CMK (cell line): ENCODE results near the gene BDH2.
A peak's percentile ranks its signal among the peaks of the same experiment; 100 is the strongest.

Source experiments
- DNase-seq: peaks from one replicate; pipeline ENCODE4 v3.0.0-alpha.2; 2010; ENCODE audit warnings: low read depth

BDH2 gene

GRCh38 chr4:103099691-103100392, at the start of gene BDH2:
Gene BDH2 (minus strand): TSS chr4:103099834. CDS start chr4:103096254, 3,580 bp downstream.
- DNase-seq = peak; percentile 60

- DNase-seq = no peak
Measured at GRCh38 chr4:103144926-103145325, 45.3 kb upstream of the BDH2 start.

- no peak for DNase-seq
Measured at GRCh38 chr4:103137446-103137827, 37.8 kb upstream of the BDH2 start.

GRCh38 chr4:103136671-103137445, 37.2 kb upstream of the BDH2 start:
- DNase-seq = no peak

- DNase-seq = no peak
Measured at GRCh38 chr4:103129174-103129573, 29.5 kb upstream of the BDH2 start.

- no peak for DNase-seq
Measured at GRCh38 chr4:103126126-103126525, 26.5 kb upstream of the BDH2 start.

GRCh38 chr4:103123114-103123513, 23.5 kb upstream of the BDH2 start:
- no peak for DNase-seq

- no peak for DNase-seq
Measured at GRCh38 chr4:103118166-103118565, 18.5 kb upstream of the BDH2 start.

- no peak for DNase-seq
Measured at GRCh38 chr4:103111598-103111997, 12.0 kb upstream of the BDH2 start.

- DNase-seq = no peak
Measured at GRCh38 chr4:103108542-103108941, 8.9 kb upstream of the BDH2 start.

- DNase-seq = no peak
Measured at GRCh38 chr4:103105558-103106356, 6.1 kb upstream of the BDH2 start.

GRCh38 chr4:103104886-103105285, 5.3 kb upstream of the BDH2 start:
- no peak for DNase-seq

- DNase-seq = no peak
Measured at GRCh38 chr4:103100691-103101090, 1.1 kb upstream of the BDH2 start.

GRCh38 chr4:103098756-103099440, 736 bp downstream of the BDH2 start:
- DNase-seq = no peak

- no peak for DNase-seq
Measured at GRCh38 chr4:103098341-103098740, 1.3 kb downstream of the BDH2 start.

- no peak for DNase-seq
Measured at GRCh38 chr4:103097112-103097511, 2.5 kb downstream of the BDH2 start.

GRCh38 chr4:103095080-103095479, 4.6 kb downstream of the BDH2 start:
- no peak for DNase-seq

GRCh38 chr4:103092245-103092644, 7.4 kb downstream of the BDH2 start:
- no peak for DNase-seq

GRCh38 chr4:103091601-103092223, 7.9 kb downstream of the BDH2 start:
- no peak for DNase-seq

- DNase-seq = no peak
Measured at GRCh38 chr4:103089481-103089880, 10.2 kb downstream of the BDH2 start.

- no peak for DNase-seq
Measured at GRCh38 chr4:103086551-103086950, 13.1 kb downstream of the BDH2 start.
